ENCODE data around the gene SDK1.

DNA sequence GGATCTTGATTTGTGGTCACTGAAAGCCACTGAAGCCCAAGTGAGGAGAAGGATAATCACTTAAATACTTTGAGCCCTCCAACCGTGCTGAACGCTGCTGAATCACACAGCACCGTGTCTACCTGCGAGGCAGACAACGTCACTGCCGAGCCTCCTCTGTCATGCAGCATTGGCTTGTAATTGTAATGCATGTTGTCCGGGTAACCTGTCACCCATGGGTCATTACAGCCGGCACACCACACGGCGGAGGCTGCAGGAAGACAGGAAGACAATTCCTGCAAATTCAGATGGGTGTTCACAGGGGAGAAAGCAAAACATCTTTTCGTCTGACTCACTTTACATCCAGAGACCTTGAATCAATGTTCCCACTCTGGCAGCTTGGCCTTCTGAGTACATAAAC lies 835.0 kb downstream of the SDK1 start:
- TF ChIP-seq GATA2 (IDR thresholded peaks at IDR 0.05; ENCODE audit: insufficient read depth, insufficient read length, low read depth, low read length), result no peak
- TF ChIP-seq JUN (IDR thresholded peaks at IDR 0.05; ENCODE audit: borderline replicate concordance, insufficient read depth, insufficient read length, low read depth), result no peak
- TF ChIP-seq POLR2A (IDR thresholded peaks at IDR 0.05; ENCODE audit: low read depth, low read length), result no peak
- TF ChIP-seq CTCF (IDR thresholded peaks at IDR 0.05; ENCODE audit: extremely low read depth in 1 of 2, insufficient read depth in 1 of 2, low read depth in 1 of 2, low read length in 2 of 2), result no peak
- TF ChIP-seq POLR2AphosphoS5 (IDR thresholded peaks at IDR 0.05; ENCODE audit: insufficient read depth, low read depth, low read length), result no peak

Measured in endothelial cell of umbilical vein (primary cell).